ENCODE results near the gene TRAF3.

The TRAF3 gene

GRCh38 chr14:102776761-102777710, at the start of gene TRAF3:
TRAF3 (plus strand) TSS chr14:102777449; CDS start chr14:102870202, 92,753 bp downstream.
- DNase-seq (ENCODE audit: low spot score), result peak; percentile 93

- no peak for DNase-seq (ENCODE audit: low spot score)
Measured at GRCh38 chr14:102728501-102728900, 48.7 kb upstream of the TRAF3 start.

GRCh38 chr14:102729268-102729667, 48.0 kb upstream of the TRAF3 start:
- DNase-seq (ENCODE audit: low spot score), result no peak

GRCh38 chr14:102729825-102730224, 47.4 kb upstream of the TRAF3 start:
- DNase-seq (ENCODE audit: low spot score), result no peak

GRCh38 chr14:102731101-102731870, 46.0 kb upstream of the TRAF3 start:
- no peak for DNase-seq (ENCODE audit: low spot score)

GRCh38 chr14:102731871-102732800, 45.1 kb upstream of the TRAF3 start:
- DNase-seq (ENCODE audit: low spot score), result no peak

- no peak for DNase-seq (ENCODE audit: low spot score)
Measured at GRCh38 chr14:102732924-102733323, 44.3 kb upstream of the TRAF3 start.

GRCh38 chr14:102733326-102733725, 43.9 kb upstream of the TRAF3 start:
- DNase-seq (ENCODE audit: low spot score), result no peak

- DNase-seq (ENCODE audit: low spot score), result no peak
Measured at GRCh38 chr14:102734436-102734835, 42.8 kb upstream of the TRAF3 start.

- no peak for DNase-seq (ENCODE audit: low spot score)
Measured at GRCh38 chr14:102736956-102737355, 40.3 kb upstream of the TRAF3 start.

- no peak for DNase-seq (ENCODE audit: low spot score)
Measured at GRCh38 chr14:102737402-102738372, 39.6 kb upstream of the TRAF3 start.

- DNase-seq (ENCODE audit: low spot score), result no peak
Measured at GRCh38 chr14:102738373-102739189, 38.7 kb upstream of the TRAF3 start.

GRCh38 chr14:102739190-102739469, 38.1 kb upstream of the TRAF3 start:
- DNase-seq (ENCODE audit: low spot score), result no peak

GRCh38 chr14:102746634-102747438, 30.4 kb upstream of the TRAF3 start:
- DNase-seq (ENCODE audit: low spot score), result no peak

- DNase-seq (ENCODE audit: low spot score), result no peak
Measured at GRCh38 chr14:102748806-102749205, 28.4 kb upstream of the TRAF3 start.

GRCh38 chr14:102749393-102750305, 27.6 kb upstream of the TRAF3 start:
- DNase-seq (ENCODE audit: low spot score), result no peak

GRCh38 chr14:102750376-102750775, 26.9 kb upstream of the TRAF3 start:
- no peak for DNase-seq (ENCODE audit: low spot score)

- DNase-seq (ENCODE audit: low spot score), result no peak
Measured at GRCh38 chr14:102751088-102751487, 26.2 kb upstream of the TRAF3 start.
